ENCODE data around the gene ADARB2. TPM values are rescaled to one million over a fixed set of nuclear protein-coding genes. Genes with fewer than 3 reads are reported as not detected.

The ADARB2 gene
- polyA plus RNA-seq, 1 of the 3 experiments (the other 2 are of a cell fraction): not detected

DNA sequence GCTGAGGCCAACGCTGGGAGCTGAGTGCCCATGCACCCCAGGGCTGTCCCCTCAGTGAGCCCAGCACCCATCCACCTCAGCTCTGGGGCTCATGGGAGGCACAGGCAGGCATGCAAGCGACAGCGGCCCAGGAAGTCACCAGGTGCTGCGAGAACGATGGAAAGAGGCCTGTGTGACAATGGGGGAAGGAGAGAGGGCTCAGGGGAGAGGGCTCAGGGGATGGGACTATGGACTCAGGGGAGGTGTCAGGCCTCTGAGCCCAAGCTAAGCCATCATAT lies 388.6 kb downstream of the ADARB2 start (continued):
- TF ChIP-seq, protein P1, sequence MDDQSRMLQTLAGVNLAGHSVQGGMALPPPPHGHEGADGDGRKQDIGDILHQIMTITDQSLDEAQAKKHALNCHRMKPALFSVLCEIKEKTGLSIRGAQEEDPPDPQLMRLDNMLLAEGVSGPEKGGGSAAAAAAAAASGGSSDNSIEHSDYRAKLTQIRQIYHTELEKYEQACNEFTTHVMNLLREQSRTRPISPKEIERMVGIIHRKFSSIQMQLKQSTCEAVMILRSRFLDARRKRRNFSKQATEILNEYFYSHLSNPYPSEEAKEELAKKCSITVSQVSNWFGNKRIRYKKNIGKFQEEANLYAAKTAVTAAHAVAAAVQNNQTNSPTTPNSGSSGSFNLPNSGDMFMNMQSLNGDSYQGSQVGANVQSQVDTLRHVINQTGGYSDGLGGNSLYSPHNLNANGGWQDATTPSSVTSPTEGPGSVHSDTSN (IDR thresholded peaks at IDR 0.05): no peak
- TF ChIP-seq MEF2A (IDR thresholded peaks at IDR 0.05; ENCODE audit: borderline replicate concordance, low read depth) (no peak), RAD21 (IDR thresholded peaks at IDR 0.05; ENCODE audit: low read length) (no peak), TAF1 (IDR thresholded peaks at IDR 0.05; ENCODE audit: borderline replicate concordance, low read depth, low read length) (no peak)
- TF ChIP-seq, protein P2, sequence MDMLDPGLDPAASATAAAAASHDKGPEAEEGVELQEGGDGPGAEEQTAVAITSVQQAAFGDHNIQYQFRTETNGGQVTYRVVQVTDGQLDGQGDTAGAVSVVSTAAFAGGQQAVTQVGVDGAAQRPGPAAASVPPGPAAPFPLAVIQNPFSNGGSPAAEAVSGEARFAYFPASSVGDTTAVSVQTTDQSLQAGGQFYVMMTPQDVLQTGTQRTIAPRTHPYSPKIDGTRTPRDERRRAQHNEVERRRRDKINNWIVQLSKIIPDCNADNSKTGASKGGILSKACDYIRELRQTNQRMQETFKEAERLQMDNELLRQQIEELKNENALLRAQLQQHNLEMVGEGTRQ (IDR thresholded peaks at IDR 0.05; ENCODE audit: borderline replicate concordance, low read depth, low read length): no peak

DNA sequence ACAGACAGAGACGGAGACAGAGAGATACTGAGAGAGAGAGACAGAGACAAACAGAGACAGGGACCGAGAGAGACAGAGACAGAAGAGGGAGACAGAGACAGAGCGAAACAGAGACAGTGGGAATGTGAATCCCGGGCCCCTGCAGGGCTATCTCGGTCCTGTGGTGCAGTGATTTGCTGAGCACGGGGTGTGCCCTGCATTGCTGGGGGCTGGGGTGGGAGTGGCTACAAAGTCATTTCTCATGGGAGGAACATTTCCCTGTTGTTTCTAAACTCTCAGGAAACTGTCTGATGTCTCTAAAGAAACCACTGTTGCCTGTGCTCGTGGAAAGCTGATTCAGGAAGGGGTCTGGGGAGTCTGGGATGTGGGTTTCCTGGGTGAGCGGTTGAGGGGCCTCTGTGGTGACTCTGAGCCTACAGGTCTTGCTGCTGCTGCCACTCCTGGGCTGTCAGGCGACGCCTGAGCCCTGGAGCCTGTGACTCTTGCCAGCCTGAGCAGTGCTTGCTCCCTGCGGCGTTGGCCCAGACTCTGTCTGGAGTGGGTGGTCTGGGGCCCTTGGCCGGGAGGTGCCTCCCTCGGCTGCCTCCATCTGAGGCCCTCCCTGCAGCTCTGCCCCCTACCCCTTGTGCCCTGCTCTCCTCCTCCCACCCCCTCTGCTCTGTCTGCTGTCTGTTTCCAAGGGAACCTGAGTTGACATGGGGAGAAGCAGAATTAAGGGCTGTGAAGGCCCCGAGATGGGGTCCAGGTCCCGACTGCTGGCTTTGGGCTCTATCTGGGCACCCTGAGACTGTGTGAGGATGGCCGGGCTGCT lies 389.2 kb downstream of the ADARB2 start:
- no peaks in the 10 kb centered on the region for H3K36me3 ChIP-seq (replicated peaks in 1 of 2; ENCODE audit: control insufficient read depth in 1 of 2, insufficient read depth in 2 of 2, low read length in 1 of 2)
- 32% methylated on average over 6 of the region's 17 CpGs for WGBS (ENCODE audit: low lambda C conversion rate)
- no peaks in the 10 kb centered on the region for H3K9me3 ChIP-seq
- H3F3A ChIP-seq (replicated peaks; ENCODE audit: insufficient read depth): no peaks in the 10 kb centered on the region
- no peak overlapping the region for H3K9ac ChIP-seq
- no peak overlapping the region for H3K4me2 ChIP-seq
- H2AFZ ChIP-seq (ENCODE audit: low read depth): no peak overlapping the region
- no peak for DNase-seq
- H3K4me1 ChIP-seq (ENCODE audit: control insufficient read depth in 1 of 2, insufficient read depth in 2 of 2, low read depth in 1 of 2, low read length in 1 of 2): peaks cover 0 to 15% of the 10 kb centered on the region in 2 experiments; a peak in 1 of 4 replicates
- ChIA-PET CTCF (interaction anchor here (2.1 kb wide), 1 partner anchor 12 kb away, joined by 10 read pairs; no protein-coding TSS in a partner anchor), POLR2A (no interaction called here)
- no peak overlapping the region for H3K27ac ChIP-seq (ENCODE audit: low read depth in 2 of 2, low read length in 1 of 2)
- no peaks in the 10 kb centered on the region for H3K9me2 ChIP-seq
- no peaks in the 10 kb centered on the region for H4K20me1 ChIP-seq (ENCODE audit: insufficient read depth)
- no peak overlapping the region for H3K4me3 ChIP-seq (ENCODE audit: low read depth in 2 of 2, low read length in 1 of 2)
- no peaks in the 10 kb centered on the region for H3K27me3 ChIP-seq (ENCODE audit: insufficient read depth)
- H3K79me2 ChIP-seq (ENCODE audit: insufficient read depth): no peaks in the 10 kb centered on the region
- TF ChIP-seq FOSL2 (IDR thresholded peaks at IDR 0.05; ENCODE audit: borderline replicate concordance, low read depth): no peak
- no peak for TF ChIP-seq TAF1 (IDR thresholded peaks at IDR 0.05; ENCODE audit: borderline replicate concordance, low read depth, low read length)
- TF ChIP-seq, protein P3, sequence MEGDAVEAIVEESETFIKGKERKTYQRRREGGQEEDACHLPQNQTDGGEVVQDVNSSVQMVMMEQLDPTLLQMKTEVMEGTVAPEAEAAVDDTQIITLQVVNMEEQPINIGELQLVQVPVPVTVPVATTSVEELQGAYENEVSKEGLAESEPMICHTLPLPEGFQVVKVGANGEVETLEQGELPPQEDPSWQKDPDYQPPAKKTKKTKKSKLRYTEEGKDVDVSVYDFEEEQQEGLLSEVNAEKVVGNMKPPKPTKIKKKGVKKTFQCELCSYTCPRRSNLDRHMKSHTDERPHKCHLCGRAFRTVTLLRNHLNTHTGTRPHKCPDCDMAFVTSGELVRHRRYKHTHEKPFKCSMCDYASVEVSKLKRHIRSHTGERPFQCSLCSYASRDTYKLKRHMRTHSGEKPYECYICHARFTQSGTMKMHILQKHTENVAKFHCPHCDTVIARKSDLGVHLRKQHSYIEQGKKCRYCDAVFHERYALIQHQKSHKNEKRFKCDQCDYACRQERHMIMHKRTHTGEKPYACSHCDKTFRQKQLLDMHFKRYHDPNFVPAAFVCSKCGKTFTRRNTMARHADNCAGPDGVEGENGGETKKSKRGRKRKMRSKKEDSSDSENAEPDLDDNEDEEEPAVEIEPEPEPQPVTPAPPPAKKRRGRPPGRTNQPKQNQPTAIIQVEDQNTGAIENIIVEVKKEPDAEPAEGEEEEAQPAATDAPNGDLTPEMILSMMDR (IDR thresholded peaks at IDR 0.05): no peak
- TF ChIP-seq POLR2AphosphoS5 (IDR thresholded peaks at IDR 0.05; ENCODE audit: low read depth, low read length): no peak
- TF ChIP-seq RCOR1 (IDR thresholded peaks at IDR 0.05; ENCODE audit: low read length): no peak
- TF ChIP-seq, protein P4, sequence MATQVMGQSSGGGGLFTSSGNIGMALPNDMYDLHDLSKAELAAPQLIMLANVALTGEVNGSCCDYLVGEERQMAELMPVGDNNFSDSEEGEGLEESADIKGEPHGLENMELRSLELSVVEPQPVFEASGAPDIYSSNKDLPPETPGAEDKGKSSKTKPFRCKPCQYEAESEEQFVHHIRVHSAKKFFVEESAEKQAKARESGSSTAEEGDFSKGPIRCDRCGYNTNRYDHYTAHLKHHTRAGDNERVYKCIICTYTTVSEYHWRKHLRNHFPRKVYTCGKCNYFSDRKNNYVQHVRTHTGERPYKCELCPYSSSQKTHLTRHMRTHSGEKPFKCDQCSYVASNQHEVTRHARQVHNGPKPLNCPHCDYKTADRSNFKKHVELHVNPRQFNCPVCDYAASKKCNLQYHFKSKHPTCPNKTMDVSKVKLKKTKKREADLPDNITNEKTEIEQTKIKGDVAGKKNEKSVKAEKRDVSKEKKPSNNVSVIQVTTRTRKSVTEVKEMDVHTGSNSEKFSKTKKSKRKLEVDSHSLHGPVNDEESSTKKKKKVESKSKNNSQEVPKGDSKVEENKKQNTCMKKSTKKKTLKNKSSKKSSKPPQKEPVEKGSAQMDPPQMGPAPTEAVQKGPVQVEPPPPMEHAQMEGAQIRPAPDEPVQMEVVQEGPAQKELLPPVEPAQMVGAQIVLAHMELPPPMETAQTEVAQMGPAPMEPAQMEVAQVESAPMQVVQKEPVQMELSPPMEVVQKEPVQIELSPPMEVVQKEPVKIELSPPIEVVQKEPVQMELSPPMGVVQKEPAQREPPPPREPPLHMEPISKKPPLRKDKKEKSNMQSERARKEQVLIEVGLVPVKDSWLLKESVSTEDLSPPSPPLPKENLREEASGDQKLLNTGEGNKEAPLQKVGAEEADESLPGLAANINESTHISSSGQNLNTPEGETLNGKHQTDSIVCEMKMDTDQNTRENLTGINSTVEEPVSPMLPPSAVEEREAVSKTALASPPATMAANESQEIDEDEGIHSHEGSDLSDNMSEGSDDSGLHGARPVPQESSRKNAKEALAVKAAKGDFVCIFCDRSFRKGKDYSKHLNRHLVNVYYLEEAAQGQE (IDR thresholded peaks at IDR 0.05; ENCODE audit: low read depth, low read length): no peak
- TF ChIP-seq MEF2A (IDR thresholded peaks at IDR 0.05; ENCODE audit: borderline replicate concordance, low read depth): no peak
- TF ChIP-seq, protein P1 (IDR thresholded peaks at IDR 0.05): no peak
- no peak for TF ChIP-seq FOXM1 (IDR thresholded peaks at IDR 0.05; ENCODE audit: low read depth)
- TF ChIP-seq YY1 (IDR thresholded peaks at IDR 0.05; ENCODE audit: low read depth): no peak
- no peak for TF ChIP-seq EZH2phosphoT487 (IDR thresholded peaks at IDR 0.05; ENCODE audit: borderline replicate concordance, low read depth)
- no peak for TF ChIP-seq RXRA (IDR thresholded peaks at IDR 0.05; ENCODE audit: borderline replicate concordance, low read depth)
- TF ChIP-seq MXI1 (IDR thresholded peaks at IDR 0.05; ENCODE audit: low read depth, low read length): no peak
- TF ChIP-seq ELF1 (IDR thresholded peaks at IDR 0.05): no peak
- TF ChIP-seq, protein P5, sequence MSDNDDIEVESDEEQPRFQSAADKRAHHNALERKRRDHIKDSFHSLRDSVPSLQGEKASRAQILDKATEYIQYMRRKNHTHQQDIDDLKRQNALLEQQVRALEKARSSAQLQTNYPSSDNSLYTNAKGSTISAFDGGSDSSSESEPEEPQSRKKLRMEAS (IDR thresholded peaks at IDR 0.05; ENCODE audit: low read depth): no peak
- TF ChIP-seq, protein P2 (IDR thresholded peaks at IDR 0.05; ENCODE audit: borderline replicate concordance, low read depth, low read length): no peak
- TF ChIP-seq SIN3A (IDR thresholded peaks at IDR 0.05; ENCODE audit: borderline replicate concordance, low read depth, low read length): no peak
- no peak for TF ChIP-seq NFIC (IDR thresholded peaks at IDR 0.05; ENCODE audit: borderline replicate concordance)
